ENCODE measurements around the gene CDS1.
"Not testable (repeated sequence)": the region's sequence is repeated elsewhere in the genome, so short reads cannot be mapped to it uniquely, and the experiment has no call there.

CDS1 gene

GRCh38 chr4:84606645-84607044 is 23.7 kb downstream of the CDS1 start:
- DNase-seq (ENCODE audit: insufficient read length, low spot score) (no peak), FAIRE-seq (no peak)

- DNase-seq (ENCODE audit: insufficient read length, low spot score) (no peak), FAIRE-seq (no peak)
Observed at GRCh38 chr4:84611531-84611930, 28.6 kb downstream of the CDS1 start.

GRCh38 chr4:84614891-84615290 is 32.0 kb downstream of the CDS1 start:
- no peak for FAIRE-seq
- DNase-seq (ENCODE audit: insufficient read length, low spot score) = no peak

- FAIRE-seq (no peak), DNase-seq (ENCODE audit: insufficient read length, low spot score) (no peak)
Observed at GRCh38 chr4:84615355-84615754, 32.4 kb downstream of the CDS1 start.

GRCh38 chr4:84622959-84623358 is 40.0 kb downstream of the CDS1 start:
- FAIRE-seq = no peak
- DNase-seq (ENCODE audit: insufficient read length, low spot score) = no peak

GRCh38 chr4:84623661-84624060 is 40.7 kb downstream of the CDS1 start:
- DNase-seq (ENCODE audit: insufficient read length, low spot score) = no peak
- FAIRE-seq = no peak

GRCh38 chr4:84626673-84627072 is 43.7 kb downstream of the CDS1 start:
- no peak for DNase-seq (ENCODE audit: insufficient read length, low spot score)
- no peak for FAIRE-seq

- FAIRE-seq (no peak), DNase-seq (ENCODE audit: insufficient read length, low spot score) (no peak)
Observed at GRCh38 chr4:84631573-84631972, 48.6 kb downstream of the CDS1 start.

GRCh38 chr4:84632092-84632491 is 49.2 kb downstream of the CDS1 start:
- DNase-seq (ENCODE audit: insufficient read length, low spot score) (no peak), FAIRE-seq (no peak)

GRCh38 chr4:84634961-84635360 is 52.0 kb downstream of the CDS1 start:
- no peak for DNase-seq (ENCODE audit: insufficient read length, low spot score)
- no peak for FAIRE-seq

- DNase-seq (ENCODE audit: insufficient read length, low spot score) (no peak), FAIRE-seq (no peak)
Observed at GRCh38 chr4:84638092-84638491, 55.2 kb downstream of the CDS1 start.

- FAIRE-seq (no peak), DNase-seq (ENCODE audit: insufficient read length, low spot score) (no peak)
Observed at GRCh38 chr4:84639145-84639544, 56.2 kb downstream of the CDS1 start.

GRCh38 chr4:84644087-84644486 is 61.2 kb downstream of the CDS1 start:
- FAIRE-seq (no peak), DNase-seq (ENCODE audit: insufficient read length, low spot score) (no peak)

- FAIRE-seq (no peak), DNase-seq (ENCODE audit: insufficient read length, low spot score) (no peak)
Observed at GRCh38 chr4:84647312-84647884, 64.5 kb downstream of the CDS1 start.

GRCh38 chr4:84648178-84648577 is 65.3 kb downstream of the CDS1 start:
- DNase-seq (ENCODE audit: insufficient read length, low spot score) = no peak
- FAIRE-seq = no peak

GRCh38 chr4:84648863-84649647 is 66.1 kb downstream of the CDS1 start:
- FAIRE-seq (no peak), DNase-seq (ENCODE audit: insufficient read length, low spot score) (no peak)

GRCh38 chr4:84651499-84651898 is 68.6 kb downstream of the CDS1 start:
- DNase-seq (ENCODE audit: insufficient read length, low spot score) (no peak), FAIRE-seq (no peak)

- no peak for FAIRE-seq
- no peak for DNase-seq (ENCODE audit: insufficient read length, low spot score)
Observed at GRCh38 chr4:84652478-84652877, 69.6 kb downstream of the CDS1 start.

GRCh38 chr4:84660606-84661005 is 77.7 kb downstream of the CDS1 start:
- FAIRE-seq (no peak), DNase-seq (ENCODE audit: insufficient read length, low spot score) (no peak)

- no peak for DNase-seq (ENCODE audit: insufficient read length, low spot score)
- FAIRE-seq = no peak
Observed at GRCh38 chr4:84661191-84661939, 78.4 kb downstream of the CDS1 start.

GRCh38 chr4:84664767-84665166 is 81.8 kb downstream of the CDS1 start:
- DNase-seq (ENCODE audit: insufficient read length, low spot score); FAIRE-seq: not testable (repeated sequence)

GRCh38 chr4:84666439-84666838 is 83.5 kb downstream of the CDS1 start:
- no peak for FAIRE-seq
- no peak for DNase-seq (ENCODE audit: insufficient read length, low spot score)

Data from HTR-8/SVneo (cell line).